Fibroblast of lung (primary cell): ENCODE results near the gene KIAA1671.

Source experiments
- EZH2 ChIP-seq: IDR thresholded peaks from 2 replicates; pipeline ENCODE4 v1.5.1; 2012; ENCODE audit warnings: low read length, control low read depth, mild to moderate bottlenecking; ENCODE audit errors: missing control alignments
- TF ChIP-seq, protein P1 (sequence below), 2 donors: IDR thresholded peaks in 1 of 2; conservative IDR thresholded peaks in 1 of 2; 1 replicate in 1 of 2; 2 replicates in 1 of 2; pipeline ENCODE4 v1.5.1; 2011 to 2012; ENCODE audit warnings: low read length in 2 of 2, control low read depth in 1 of 2, inconsistent platforms in 1 of 2, low read depth in 1 of 2, mild to moderate bottlenecking in 1 of 2

- TF ChIP-seq, protein P1, sequence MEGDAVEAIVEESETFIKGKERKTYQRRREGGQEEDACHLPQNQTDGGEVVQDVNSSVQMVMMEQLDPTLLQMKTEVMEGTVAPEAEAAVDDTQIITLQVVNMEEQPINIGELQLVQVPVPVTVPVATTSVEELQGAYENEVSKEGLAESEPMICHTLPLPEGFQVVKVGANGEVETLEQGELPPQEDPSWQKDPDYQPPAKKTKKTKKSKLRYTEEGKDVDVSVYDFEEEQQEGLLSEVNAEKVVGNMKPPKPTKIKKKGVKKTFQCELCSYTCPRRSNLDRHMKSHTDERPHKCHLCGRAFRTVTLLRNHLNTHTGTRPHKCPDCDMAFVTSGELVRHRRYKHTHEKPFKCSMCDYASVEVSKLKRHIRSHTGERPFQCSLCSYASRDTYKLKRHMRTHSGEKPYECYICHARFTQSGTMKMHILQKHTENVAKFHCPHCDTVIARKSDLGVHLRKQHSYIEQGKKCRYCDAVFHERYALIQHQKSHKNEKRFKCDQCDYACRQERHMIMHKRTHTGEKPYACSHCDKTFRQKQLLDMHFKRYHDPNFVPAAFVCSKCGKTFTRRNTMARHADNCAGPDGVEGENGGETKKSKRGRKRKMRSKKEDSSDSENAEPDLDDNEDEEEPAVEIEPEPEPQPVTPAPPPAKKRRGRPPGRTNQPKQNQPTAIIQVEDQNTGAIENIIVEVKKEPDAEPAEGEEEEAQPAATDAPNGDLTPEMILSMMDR (conservative IDR thresholded peaks at IDR 0.05 in 1 of 2, IDR thresholded peaks at IDR 0.05 in 1 of 2; ENCODE audit: low read depth in 1 of 2, low read length in 2 of 2), result no peak
- no peak for TF ChIP-seq EZH2
These were observed 249.2 kb downstream of the KIAA1671 start for GRCh38 chr22:25201557-25202273.
